ENCODE data around the gene ZBTB7B.

The ZBTB7B gene

GRCh38 chr1:154972213-154972516 lies 30.4 kb upstream of the ZBTB7B start:
- H3K36me3 ChIP-seq (ENCODE audit: control insufficient read depth in 4 of 4, insufficient read depth in 4 of 4, low read length in 3 of 4): peaks cover 2 to 16% (median 11%) of the 10 kb centered on the region in 4 experiments
- ChIA-PET POLR2A (no interaction called here), CTCF (interaction anchor here (1.2 to 20.2 kb wide), 7 partner anchors 11 to 80 kb away, joined by 3 to 320 read pairs (median 5); partner anchors contain the start of genes LENEP, PYGO2 and ZBTB7B)
- H3K4me1 ChIP-seq (ENCODE audit: control extremely low read depth in 1 of 4, control insufficient read depth in 4 of 4, insufficient read depth in 4 of 4, low read length in 3 of 4): peaks cover 20 to 66% (median 58%) of the 10 kb centered on the region in 4 experiments
- no CpG with 5 or more reads among the region's 3 CpGs for WGBS (ENCODE audit: insufficient coverage)
- no peaks in the 10 kb centered on the region for H3K27me3 ChIP-seq (replicated peaks in 2 of 5; ENCODE audit: control insufficient read depth in 4 of 5, insufficient read depth in 5 of 5, low read length in 4 of 5)
- DNase-seq: no peak
- no peak overlapping the region for H3K4me3 ChIP-seq (ENCODE audit: control insufficient read depth in 1 of 7, extremely low read depth in 1 of 7, insufficient read depth in 4 of 7, low read depth in 2 of 7, low read length in 6 of 7)
- no peaks in the 10 kb centered on the region for H3K9me3 ChIP-seq (ENCODE audit: control extremely low read depth in 1 of 5, control insufficient read depth in 4 of 5, insufficient read depth in 2 of 5, low read depth in 1 of 5, low read length in 4 of 5)
- no peak overlapping the region for H3K27ac ChIP-seq (ENCODE audit: insufficient read depth in 1 of 2, low read depth in 1 of 2, low read length in 2 of 2, poor library complexity in 1 of 2, severe bottlenecking in 2 of 2)

GRCh38 chr1:154972517-154973343 lies 29.9 kb upstream of the ZBTB7B start:
- Histone ChIP-seq H3K36me3 (ENCODE audit: control insufficient read depth in 4 of 4, insufficient read depth in 4 of 4, low read length in 3 of 4) (peaks cover 0 to 11% (median 7%) of the 10 kb centered on the region in 4 experiments), H3K9me3 (ENCODE audit: control extremely low read depth in 1 of 5, control insufficient read depth in 4 of 5, insufficient read depth in 2 of 5, low read depth in 1 of 5, low read length in 4 of 5) (no peaks in the 10 kb centered on the region), H3K27me3 (replicated peaks in 2 of 5; ENCODE audit: control insufficient read depth in 4 of 5, insufficient read depth in 5 of 5, low read length in 4 of 5) (no peaks in the 10 kb centered on the region), H3K4me1 (ENCODE audit: control extremely low read depth in 1 of 4, control insufficient read depth in 4 of 4, insufficient read depth in 4 of 4, low read length in 3 of 4) (peaks cover 25 to 72% (median 63%) of the 10 kb centered on the region in 4 experiments), H3K27ac (ENCODE audit: insufficient read depth in 1 of 2, low read depth in 1 of 2, low read length in 2 of 2, poor library complexity in 1 of 2, severe bottlenecking in 2 of 2) (peak overlapping the region in 1 of 2 experiments; percentile 98), H3K4me3 (ENCODE audit: control insufficient read depth in 1 of 7, extremely low read depth in 1 of 7, insufficient read depth in 4 of 7, low read depth in 2 of 7, low read length in 6 of 7) (peak overlapping the region in 3 of 7 experiments; percentile 89 to 93 (median 89))
- CTCF ChIA-PET: interaction anchor here (1.0 to 20.2 kb wide), 10 partner anchors 8 to 72 kb away, joined by 3 to 320 read pairs (median 6); partner anchors contain the start of genes FLAD1, LENEP, PMVK and PYGO2
- POLR2A ChIA-PET: interaction anchor here (1.7 kb wide), 1 partner anchor 27 kb away, joined by 6 read pairs; no protein-coding TSS in a partner anchor
- no peak for DNase-seq
- WGBS (ENCODE audit: insufficient coverage): 88% methylated on average over 11 of the region's 18 CpGs

GRCh38 chr1:154973344-154974101 lies 29.1 kb upstream of the ZBTB7B start:
- ChIA-PET POLR2A (interaction anchor here (0.9 to 1.7 kb wide), 4 partner anchors 9 to 26 kb away, joined by 3 to 6 read pairs (median 4); partner anchors contain the start of genes FLAD1 and PYGO2), CTCF (interaction anchor here (0.9 to 20.2 kb wide), 8 partner anchors 9 to 44 kb away, joined by 3 to 320 read pairs (median 4); partner anchors contain the start of genes FLAD1, LENEP, PMVK and ZBTB7B)
- peak; percentile 97 to 98 (median 98) for DNase-seq
- peaks cover 0 to 7% (median 1%) of the 10 kb centered on the region in 4 experiments for H3K36me3 ChIP-seq (ENCODE audit: control insufficient read depth in 4 of 4, insufficient read depth in 4 of 4, low read length in 3 of 4)
- no peaks in the 10 kb centered on the region for H3K27me3 ChIP-seq (replicated peaks in 2 of 5; ENCODE audit: control insufficient read depth in 4 of 5, insufficient read depth in 5 of 5, low read length in 4 of 5)
- under 1% methylated on average over 24 of the region's 37 CpGs for WGBS (ENCODE audit: insufficient coverage)
- H3K27ac ChIP-seq (ENCODE audit: insufficient read depth in 1 of 2, low read depth in 1 of 2, low read length in 2 of 2, poor library complexity in 1 of 2, severe bottlenecking in 2 of 2): peak overlapping the region; percentile 95 to 98
- H3K9me3 ChIP-seq (ENCODE audit: control extremely low read depth in 1 of 5, control insufficient read depth in 4 of 5, insufficient read depth in 2 of 5, low read depth in 1 of 5, low read length in 4 of 5): no peaks in the 10 kb centered on the region
- peak overlapping the region; percentile 64 to 93 (median 89) for H3K4me3 ChIP-seq (ENCODE audit: control insufficient read depth in 1 of 7, extremely low read depth in 1 of 7, insufficient read depth in 4 of 7, low read depth in 2 of 7, low read length in 6 of 7)
- peaks cover 32 to 78% (median 71%) of the 10 kb centered on the region in 4 experiments for H3K4me1 ChIP-seq (ENCODE audit: control extremely low read depth in 1 of 4, control insufficient read depth in 4 of 4, insufficient read depth in 4 of 4, low read length in 3 of 4)

- H3K36me3 ChIP-seq (ENCODE audit: control insufficient read depth in 4 of 4, insufficient read depth in 4 of 4, low read length in 3 of 4): peaks cover 0 to 7% (median under 1%) of the 10 kb centered on the region in 4 experiments
- ChIA-PET CTCF (interaction anchor here (0.9 to 20.2 kb wide), 9 partner anchors 10 to 111 kb away, joined by 3 to 320 read pairs (median 4); partner anchors contain the start of genes FLAD1, LENEP, PMVK and ZBTB7B), POLR2A (interaction anchor here (0.8 to 1.7 kb wide), 5 partner anchors 9 to 26 kb away, joined by 3 to 6 read pairs (median 4); partner anchors contain the start of genes FLAD1 and PYGO2)
- no peaks in the 10 kb centered on the region for H3K27me3 ChIP-seq (replicated peaks in 2 of 5; ENCODE audit: control insufficient read depth in 4 of 5, insufficient read depth in 5 of 5, low read length in 4 of 5)
- no peaks in the 10 kb centered on the region for H3K9me3 ChIP-seq (ENCODE audit: control extremely low read depth in 1 of 5, control insufficient read depth in 4 of 5, insufficient read depth in 2 of 5, low read depth in 1 of 5, low read length in 4 of 5)
- peak within 1 kb of the TSS; percentile 64 to 97 (median 89) for H3K4me3 ChIP-seq (ENCODE audit: control insufficient read depth in 1 of 7, extremely low read depth in 1 of 7, insufficient read depth in 4 of 7, low read depth in 2 of 7, low read length in 6 of 7)
- peak; percentile 99 to 100 (median 100) for DNase-seq
- whole genome bisulfite sequencing (ENCODE audit: insufficient coverage): 0% methylated on average over 42 of the region's 47 CpGs
- peak within 1 kb of the TSS; percentile 95 to 98 for H3K27ac ChIP-seq (ENCODE audit: insufficient read depth in 1 of 2, low read depth in 1 of 2, low read length in 2 of 2, poor library complexity in 1 of 2, severe bottlenecking in 2 of 2)
- H3K4me1 ChIP-seq (ENCODE audit: control extremely low read depth in 1 of 4, control insufficient read depth in 4 of 4, insufficient read depth in 4 of 4, low read length in 3 of 4): peaks cover 32 to 73% (median 72%) of the 10 kb centered on the region in 4 experiments
Observed at GRCh38 chr1:154974102-154974807, 28.3 kb upstream of the ZBTB7B start, which contains the start of gene CKS1B. Gene CKS1B, plus strand, starts transcription at chr1:154974681. Its CDS starts 65 bp downstream, at chr1:154974746.

GRCh38 chr1:154974808-154975408 lies 27.7 kb upstream of the ZBTB7B start:
- Histone ChIP-seq H3K4me1 (ENCODE audit: control extremely low read depth in 1 of 4, control insufficient read depth in 4 of 4, insufficient read depth in 4 of 4, low read length in 3 of 4) (peaks cover 32 to 70% (median 67%) of the 10 kb centered on the region in 4 experiments), H3K27ac (ENCODE audit: insufficient read depth in 1 of 2, low read depth in 1 of 2, low read length in 2 of 2, poor library complexity in 1 of 2, severe bottlenecking in 2 of 2) (peak overlapping the region; percentile 91 to 98), H3K27me3 (replicated peaks in 2 of 5; ENCODE audit: control insufficient read depth in 4 of 5, insufficient read depth in 5 of 5, low read length in 4 of 5) (no peaks in the 10 kb centered on the region), H3K9me3 (ENCODE audit: control extremely low read depth in 1 of 5, control insufficient read depth in 4 of 5, insufficient read depth in 2 of 5, low read depth in 1 of 5, low read length in 4 of 5) (no peaks in the 10 kb centered on the region), H3K36me3 (ENCODE audit: control insufficient read depth in 4 of 4, insufficient read depth in 4 of 4, low read length in 3 of 4) (peaks cover 0 to 12% (median 4%) of the 10 kb centered on the region in 4 experiments), H3K4me3 (ENCODE audit: control insufficient read depth in 1 of 7, extremely low read depth in 1 of 7, insufficient read depth in 4 of 7, low read depth in 2 of 7, low read length in 6 of 7) (peak overlapping the region; percentile 64 to 97 (median 89))
- peak; percentile 94 to 97 (median 96) for DNase-seq
- 0% methylated on average over 29 of the region's 30 CpGs for WGBS (ENCODE audit: insufficient coverage)
- CTCF ChIA-PET: interaction anchor here (1.4 to 20.2 kb wide), 5 partner anchors 9 to 110 kb away, joined by 3 to 320 read pairs (median 6); partner anchors contain the start of genes FLAD1, LENEP and ZBTB7B
- POLR2A ChIA-PET: interaction anchor here (0.8 to 1.5 kb wide), 2 partner anchors 14 to 20 kb away, joined by 3 to 5 read pairs; partner anchors contain the start of gene PYGO2

Data from common myeloid progenitor, CD34-positive (primary cell).